Osteoblast (primary cell): ENCODE data around the gene SPRED3. TPM values are rescaled to one million over a fixed set of nuclear protein-coding genes. Genes with fewer than 3 reads are reported as not detected.

Experiments
- DNase-seq: peaks from one replicate; pipeline ENCODE4 v3.0.0; 2011; ENCODE audit warnings: low spot score, mixed read lengths; ENCODE audit not compliant: insufficient read length; ENCODE audit errors: missing footprints
- H2AFZ ChIP-seq: 2 replicates; pipeline ENCODE4 v1.6.0; 2011; ENCODE audit warnings: mild to moderate bottlenecking, low read length
- H3K27ac ChIP-seq: 2 replicates; pipeline ENCODE4 v1.5.1; 2011; ENCODE audit warnings: mild to moderate bottlenecking, low read depth, low read length, moderate library complexity
- H3K27me3 ChIP-seq: 2 replicates; pipeline ENCODE4 v1.6.0; 2012; ENCODE audit warnings: mild to moderate bottlenecking, control low read depth, inconsistent platforms, low read length, moderate library complexity; ENCODE audit not compliant: insufficient read depth
- H3K36me3 ChIP-seq: 2 replicates; pipeline ENCODE4 v1.5.1; 2011; ENCODE audit warnings: mild to moderate bottlenecking, low read length, control low read depth, moderate library complexity; ENCODE audit not compliant: insufficient read depth
- H3K4me1 ChIP-seq: 2 replicates; pipeline ENCODE4 v1.5.1; 2011; ENCODE audit warnings: mild to moderate bottlenecking, low read length, control low read depth, moderate library complexity; ENCODE audit not compliant: insufficient read depth
- H3K4me2 ChIP-seq: 2 replicates; pipeline ENCODE4 v1.6.0; 2011; ENCODE audit warnings: mild to moderate bottlenecking, low read length; ENCODE audit not compliant: insufficient read depth
- H3K4me3 ChIP-seq: fragments of 200-600 bp; sonication (generic); 3 replicates; pipeline ENCODE4 v1.5.1; 2012; ENCODE audit warnings: mild to moderate bottlenecking, low read length, inconsistent platforms; ENCODE audit not compliant: insufficient read depth
- H3K79me2 ChIP-seq: 2 replicates; pipeline ENCODE4 v1.6.0; 2012; ENCODE audit warnings: mild to moderate bottlenecking, low read length, control low read depth, inconsistent platforms; ENCODE audit not compliant: insufficient read depth
- H3K9me3 ChIP-seq: 2 replicates; pipeline ENCODE4 v1.5.1; 2011; ENCODE audit warnings: low read depth, low read length, control low read depth
- H4K20me1 ChIP-seq: 2 replicates; pipeline ENCODE4 v1.6.0; 2012; ENCODE audit warnings: mild to moderate bottlenecking, low read length, control low read depth; ENCODE audit not compliant: insufficient read depth
- CTCF ChIP-seq: IDR thresholded peaks from 2 replicates; pipeline ENCODE4 v1.5.1; 2011; ENCODE audit warnings: mild to moderate bottlenecking, low read depth, low read length, moderate library complexity; ENCODE audit errors: extremely low read depth
- total RNA-seq: library from RNA; depleted of rRNA; stranded (reverse); fragments of >200 nt; gene quantifications from 2 replicates; pipeline ENCODE4 v1.2.3, GENCODE V29; 2012

The SPRED3 gene
- total RNA-seq, 1 donor = 2.2 TPM

DNA sequence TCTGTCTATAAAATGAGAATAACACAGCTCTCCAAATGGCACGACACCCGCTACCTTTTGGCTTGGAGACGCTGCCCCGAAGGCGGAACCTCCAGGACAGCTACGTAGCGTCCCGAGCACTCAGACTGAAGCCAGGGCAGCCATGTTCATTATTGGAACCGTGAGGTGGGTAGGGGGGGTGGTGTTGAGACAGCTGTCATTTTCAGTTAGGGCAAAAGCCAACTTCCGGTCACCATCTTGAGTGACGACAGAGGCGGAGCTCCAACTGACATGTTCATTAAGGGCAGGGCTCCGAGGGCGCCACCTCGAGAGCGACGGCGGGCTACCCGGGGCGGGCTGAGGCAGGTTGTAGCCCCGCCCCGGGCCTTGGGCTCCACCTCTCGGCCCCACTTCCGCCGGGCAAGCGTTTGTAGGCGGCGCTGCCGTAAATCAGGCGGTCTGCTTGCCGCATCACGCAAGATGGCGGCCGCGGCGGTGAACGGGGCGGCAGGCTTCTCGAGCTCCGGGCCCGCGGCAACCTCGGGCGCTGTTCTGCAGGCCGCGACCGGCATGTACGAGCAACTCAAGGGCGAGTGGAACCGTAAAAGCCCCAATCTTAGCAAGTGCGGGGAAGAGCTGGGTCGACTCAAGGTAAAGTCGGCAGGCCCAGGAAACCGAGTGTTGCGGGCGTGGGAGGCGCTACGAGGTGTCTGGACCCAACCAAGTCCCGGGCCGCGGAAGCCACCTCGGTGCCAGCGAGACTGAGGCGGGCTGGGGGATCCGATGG lies 14.0 kb upstream of the SPRED3 start, which contains the start of gene PSMD8:
TSS of gene PSMD8 (plus strand) at position 240 of the 766 bp plus-strand sequence. CDS start at position 271, 31 bp downstream.
- H3K27ac ChIP-seq = peak within 1 kb of the TSS; percentile 95
- peak within 1 kb of the TSS; percentile 88 for H3K4me2 ChIP-seq
- H3K36me3 ChIP-seq = peaks cover 19% of the 10 kb centered on the region
- no peak for TF ChIP-seq CTCF
- peaks cover 15% of the 10 kb centered on the region for H3K4me1 ChIP-seq
- no peaks in the 10 kb centered on the region for H3K27me3 ChIP-seq
- peak; percentile 99 for DNase-seq
- H3K79me2 ChIP-seq = peaks cover 49% of the 10 kb centered on the region
- peak within 1 kb of the TSS; percentile 91 for H2AFZ ChIP-seq
- peaks cover 31% of the 10 kb centered on the region for H4K20me1 ChIP-seq
- H3K9me3 ChIP-seq = no peaks in the 10 kb centered on the region
- peak within 1 kb of the TSS; percentile 98 for H3K4me3 ChIP-seq

GRCh38 chr19:38375098-38375493 lies 13.4 kb upstream of the SPRED3 start:
- DNase-seq = peak; percentile 70
- peak overlapping the region; percentile 95 for H3K27ac ChIP-seq
- H3K4me3 ChIP-seq = peak overlapping the region; percentile 98
- peaks cover 51% of the 10 kb centered on the region for H3K79me2 ChIP-seq
- peak overlapping the region; percentile 88 for H3K4me2 ChIP-seq
- H3K4me1 ChIP-seq = peaks cover 15% of the 10 kb centered on the region
- no peak for TF ChIP-seq CTCF
- H3K27me3 ChIP-seq = no peaks in the 10 kb centered on the region
- peaks cover 33% of the 10 kb centered on the region for H4K20me1 ChIP-seq
- H2AFZ ChIP-seq = peak overlapping the region; percentile 91
- peaks cover 25% of the 10 kb centered on the region for H3K36me3 ChIP-seq
- no peaks in the 10 kb centered on the region for H3K9me3 ChIP-seq

- H3K27me3 ChIP-seq = no peaks in the 10 kb centered on the region
- peak overlapping the region; percentile 98 for H3K4me3 ChIP-seq
- peaks cover 31% of the 10 kb centered on the region for H3K36me3 ChIP-seq
- DNase-seq = peak; percentile 91
- peaks cover 15% of the 10 kb centered on the region for H3K4me1 ChIP-seq
- H3K4me2 ChIP-seq = peak overlapping the region; percentile 88
- H2AFZ ChIP-seq = no peak overlapping the region
- peak overlapping the region; percentile 95 for H3K27ac ChIP-seq
- peaks cover 58% of the 10 kb centered on the region for H3K79me2 ChIP-seq
- no peak for TF ChIP-seq CTCF
- H3K9me3 ChIP-seq = no peaks in the 10 kb centered on the region
- H4K20me1 ChIP-seq = peaks cover 36% of the 10 kb centered on the region
Observed at GRCh38 chr19:38375748-38376147, 12.7 kb upstream of the SPRED3 start.

DNA sequence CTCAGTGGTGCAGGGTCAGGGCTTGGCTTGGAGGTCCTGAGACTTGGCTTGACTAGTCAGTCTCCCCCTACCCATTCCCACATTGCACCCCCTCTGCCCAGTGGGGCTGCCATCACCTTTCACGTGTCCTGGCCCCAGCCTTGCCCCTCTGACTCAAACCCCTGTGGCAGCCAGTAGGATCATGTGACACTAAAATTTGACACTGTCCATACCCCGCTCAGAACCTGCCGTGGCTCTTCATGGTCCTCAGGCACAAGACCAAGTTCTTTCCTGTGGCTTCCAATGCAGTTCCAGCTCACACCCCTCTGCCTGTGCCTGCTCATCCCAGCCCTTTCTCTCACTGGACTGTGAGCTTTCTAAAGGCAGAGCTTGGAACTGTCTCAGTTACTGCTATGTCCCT lies 11.9 kb upstream of the SPRED3 start:
- Histone ChIP-seq H3K9me3 (no peaks in the 10 kb centered on the region), H4K20me1 (peaks cover 42% of the 10 kb centered on the region), H3K4me2 (peak overlapping the region; percentile 88), H2AFZ (no peak overlapping the region), H3K79me2 (peaks cover 65% of the 10 kb centered on the region), H3K27me3 (no peaks in the 10 kb centered on the region), H3K4me1 (peaks cover 15% of the 10 kb centered on the region), H3K4me3 (peak overlapping the region; percentile 98), H3K36me3 (peaks cover 39% of the 10 kb centered on the region), H3K27ac (peak overlapping the region; percentile 95)
- DNase-seq = no peak
- no peak for TF ChIP-seq CTCF
